ENCODE results near the gene ADO. TPM values are rescaled to one million over a fixed set of nuclear protein-coding genes. Genes with fewer than 3 reads are reported as not detected.

Gene ADO
- total RNA-seq: 10 to 100 TPM; 19.3 to 21.2 TPM

GRCh38 chr10:62804356-62805230, at the start of gene ADO:
TSS of gene ADO (plus strand) at chr10:62804720. CDS start at chr10:62805060, 340 bp downstream.

GRCh38 chr10:62816331-62817120, 12.0 kb downstream of the ADO start, which contains the start of gene EGR2:
TSS of gene EGR2 (minus strand) at chr10:62816366. CDS start at chr10:62816029, 337 bp downstream.

Other genes starting within 250 kb of the ADO start
- gene EGR2, start 11.6 kb downstream of the ADO start, total RNA-seq: 1 to 10 TPM; 2.0 to 2.8 TPM

Data from activated naive CD4-positive, alpha-beta T cell treated with anti-CD3 and anti-CD28 coated beads, Interleukin-2, amount 10 ng/mL, durations not matched to agents 5 hours and 36 hours (primary cell).